ENCODE data around the gene MEGF9. TPM values are rescaled to one million over a fixed set of nuclear protein-coding genes. Genes with fewer than 3 reads are reported as not detected.

MEGF9 gene
- total and polyA plus RNA-seq, 2 of the 13 experiments (the other 11 are each of a cell fraction or from before 2014, with no cell fraction given) = 3.1 to 3.3 TPM

DNA sequence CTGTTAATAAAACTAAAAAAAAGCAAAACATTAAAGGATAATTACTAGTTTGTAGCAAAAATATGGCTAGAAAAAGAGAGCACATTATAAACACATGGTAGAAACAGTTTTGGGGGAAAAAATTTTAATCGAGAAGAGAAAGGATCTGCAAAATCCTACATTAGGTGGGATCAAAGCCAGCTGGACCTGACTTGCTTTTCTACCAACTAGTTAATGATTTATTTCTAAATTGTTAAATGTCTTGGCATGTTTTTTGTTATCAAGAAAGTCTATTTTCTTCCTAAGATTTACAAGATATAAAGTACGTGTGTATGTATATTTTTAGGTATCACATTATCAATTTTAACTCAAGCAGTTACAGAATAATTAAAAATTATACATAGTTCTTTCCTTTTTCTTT, 87.2 kb downstream of the MEGF9 start:
- ChIA-PET CTCF (ENCODE audit: low intra/inter-chr PET ratio, low total read pairs) (no interaction called here), POLR2A (interaction anchor here (1.5 kb wide), 1 partner anchor 84 kb away, joined by 3 read pairs; no protein-coding TSS in a partner anchor)
- DNase-seq (ENCODE audit: low spot score) (no peak), ATAC-seq (no peak), FAIRE-seq (no peak)
- no peaks in the 10 kb centered on the region for H4K20me1 ChIP-seq (ENCODE audit: insufficient read depth, low read length)
- no peak overlapping the region for H3K4me2 ChIP-seq (ENCODE audit: low read depth, low read length)
- H3K4me3 ChIP-seq (replicated peaks in 1 of 3; ENCODE audit: insufficient read depth in 1 of 3, low read depth in 2 of 3, low read length in 3 of 3) = no peak overlapping the region
- H3K9me3 ChIP-seq (ENCODE audit: low read length) = no peaks in the 10 kb centered on the region
- in situ Hi-C loops (cut with HindIII; ENCODE audit: extremely low pct_ligation_motif_present, low pct_unique_long_range_greater_than_20kb) = no loop called here
- no peaks in the 10 kb centered on the region for H3K79me2 ChIP-seq (ENCODE audit: insufficient read depth, low read length)
- TF ChIP-seq RXRA (CRISPR knock-in tag; IDR thresholded peaks at IDR 0.05) (no peak), ZNF335 (CRISPR knock-in tag; IDR thresholded peaks at IDR 0.05) (no peak), RAD51 (IDR thresholded peaks at IDR 0.05; ENCODE audit: borderline replicate concordance) (no peak), GATA4 (IDR thresholded peaks at IDR 0.05; ENCODE audit: borderline replicate concordance, low read depth) (no peak), ZNF713 (CRISPR knock-in tag; IDR thresholded peaks at IDR 0.05) (no peak), SPEN (CRISPR knock-in tag; IDR thresholded peaks at IDR 0.05; ENCODE audit: low read depth) (no peak), RXRB (CRISPR knock-in tag; IDR thresholded peaks at IDR 0.05; ENCODE audit: borderline replicate concordance) (no peak), TBX2 (CRISPR knock-in tag; IDR thresholded peaks at IDR 0.05; ENCODE audit: borderline replicate concordance) (no peak), ZNF629 (CRISPR knock-in tag; conservative IDR thresholded peaks at IDR 0.05) (no peak), GABPA (IDR thresholded peaks at IDR 0.05; ENCODE audit: low read depth, low read length) (no peak), GABPA (CRISPR knock-in tag; IDR thresholded peaks at IDR 0.05; ENCODE audit: low read depth) (no peak)
- no peak overlapping the region for H2AFZ ChIP-seq (ENCODE audit: low read length)
- no peaks in the 10 kb centered on the region for H3K36me3 ChIP-seq (replicated peaks in 1 of 2; ENCODE audit: control insufficient read depth in 1 of 2, insufficient read depth in 2 of 2, low read length in 2 of 2)
- intact Hi-C loops (cut with micrococcal nuclease; ENCODE audit: unreplicated experiment) = no loop called here
- no peak overlapping the region for H3K27ac ChIP-seq (ENCODE audit: extremely low read length, insufficient read depth, low read length)
- H3K27me3 ChIP-seq (ENCODE audit: control insufficient read depth in 1 of 2, insufficient read depth in 2 of 2, low read length in 2 of 2) = no peaks in the 10 kb centered on the region
- WGBS (ENCODE audit: low lambda C conversion rate) = 66% methylated on average over 2 of the region's 2 CpGs
- H3K4me1 ChIP-seq (ENCODE audit: insufficient read depth, low read length) = peaks cover 27% of the 10 kb centered on the region
- no TSS peak for BruUV-seq (replicated peaks)
- H3K9ac ChIP-seq (ENCODE audit: insufficient read depth, low read depth, low read length) = no peak overlapping the region

DNA sequence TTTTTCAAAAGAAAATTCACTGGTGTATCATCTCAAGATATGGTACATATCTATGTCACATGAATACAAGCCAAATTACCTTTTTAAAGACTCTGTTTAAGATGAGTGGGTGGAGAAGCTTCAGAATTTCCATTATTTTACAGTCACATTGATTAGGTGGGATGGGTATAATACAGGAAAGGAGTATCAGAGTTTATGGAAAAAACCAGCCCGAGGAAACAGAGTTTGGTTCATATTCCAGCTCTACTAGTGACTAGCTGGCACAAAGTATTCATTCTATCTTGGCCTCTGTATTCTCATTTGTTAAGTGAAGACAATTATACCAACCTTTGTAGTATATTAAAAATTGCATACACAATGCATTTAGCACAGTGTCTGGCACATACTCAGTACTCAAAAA, 87.8 kb downstream of the MEGF9 start:
- ChIA-PET POLR2A (interaction anchor here (1.5 kb wide), 1 partner anchor 84 kb away, joined by 3 read pairs; no protein-coding TSS in a partner anchor), CTCF (ENCODE audit: low intra/inter-chr PET ratio, low total read pairs) (interaction anchor here (0.8 kb wide), 1 partner anchor 100 kb away, joined by 4 read pairs; no protein-coding TSS in a partner anchor)
- H3K27me3 ChIP-seq (ENCODE audit: control insufficient read depth in 1 of 2, insufficient read depth in 2 of 2, low read length in 2 of 2) = no peaks in the 10 kb centered on the region
- no peak overlapping the region for H3K27ac ChIP-seq (ENCODE audit: extremely low read length, insufficient read depth, low read length)
- intact Hi-C loops (cut with micrococcal nuclease; ENCODE audit: unreplicated experiment) (no loop called here), in situ Hi-C loops (cut with HindIII; ENCODE audit: extremely low pct_ligation_motif_present, low pct_unique_long_range_greater_than_20kb) (no loop called here)
- no peak overlapping the region for H2AFZ ChIP-seq (ENCODE audit: low read length)
- H3K79me2 ChIP-seq (ENCODE audit: insufficient read depth, low read length) = no peaks in the 10 kb centered on the region
- no peaks in the 10 kb centered on the region for H3K36me3 ChIP-seq (replicated peaks in 1 of 2; ENCODE audit: control insufficient read depth in 1 of 2, insufficient read depth in 2 of 2, low read length in 2 of 2)
- H4K20me1 ChIP-seq (ENCODE audit: insufficient read depth, low read length) = no peaks in the 10 kb centered on the region
- no peak overlapping the region for H3K9ac ChIP-seq (ENCODE audit: insufficient read depth, low read depth, low read length)
- H3K4me3 ChIP-seq (replicated peaks in 1 of 3; ENCODE audit: insufficient read depth in 1 of 3, low read depth in 2 of 3, low read length in 3 of 3) = no peak overlapping the region
- DNase-seq (ENCODE audit: low spot score) = no peak
- no peak overlapping the region for H3K4me2 ChIP-seq (ENCODE audit: low read depth, low read length)
- peaks cover 27% of the 10 kb centered on the region for H3K4me1 ChIP-seq (ENCODE audit: insufficient read depth, low read length)
- no peaks in the 10 kb centered on the region for H3K9me3 ChIP-seq (ENCODE audit: low read length)
- no TSS peak for BruUV-seq (replicated peaks)
- no peak for FAIRE-seq
- 96% methylated on average over 1 of the region's 1 CpG for WGBS (ENCODE audit: low lambda C conversion rate)
- no peak for ATAC-seq
- TF ChIP-seq ZNF660 (CRISPR knock-in tag; IDR thresholded peaks at IDR 0.05; ENCODE audit: borderline replicate concordance, low read depth) (no peak), NBN (conservative IDR thresholded peaks at IDR 0.05) (no peak), EZH2 (conservative IDR thresholded peaks at IDR 0.05; ENCODE audit: low read depth, low read length) (no peak), ZNF510 (CRISPR knock-in tag; IDR thresholded peaks at IDR 0.05; ENCODE audit: low read depth) (no peak), HHEX (CRISPR knock-in tag; IDR thresholded peaks at IDR 0.05) (no peak), MAF1 (CRISPR knock-in tag; IDR thresholded peaks at IDR 0.05; ENCODE audit: borderline replicate concordance) (no peak), ZNF337 (CRISPR knock-in tag; IDR thresholded peaks at IDR 0.05; ENCODE audit: borderline replicate concordance, low read depth) (no peak), CCDC6 (CRISPR knock-in tag; IDR thresholded peaks at IDR 0.05) (no peak)
- TF ChIP-seq, protein P1, sequence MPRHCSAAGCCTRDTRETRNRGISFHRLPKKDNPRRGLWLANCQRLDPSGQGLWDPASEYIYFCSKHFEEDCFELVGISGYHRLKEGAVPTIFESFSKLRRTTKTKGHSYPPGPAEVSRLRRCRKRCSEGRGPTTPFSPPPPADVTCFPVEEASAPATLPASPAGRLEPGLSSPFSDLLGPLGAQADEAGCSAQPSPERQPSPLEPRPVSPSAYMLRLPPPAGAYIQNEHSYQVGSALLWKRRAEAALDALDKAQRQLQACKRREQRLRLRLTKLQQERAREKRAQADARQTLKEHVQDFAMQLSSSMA (CRISPR knock-in tag; IDR thresholded peaks at IDR 0.05) = no peak
- TF ChIP-seq, protein P2, sequence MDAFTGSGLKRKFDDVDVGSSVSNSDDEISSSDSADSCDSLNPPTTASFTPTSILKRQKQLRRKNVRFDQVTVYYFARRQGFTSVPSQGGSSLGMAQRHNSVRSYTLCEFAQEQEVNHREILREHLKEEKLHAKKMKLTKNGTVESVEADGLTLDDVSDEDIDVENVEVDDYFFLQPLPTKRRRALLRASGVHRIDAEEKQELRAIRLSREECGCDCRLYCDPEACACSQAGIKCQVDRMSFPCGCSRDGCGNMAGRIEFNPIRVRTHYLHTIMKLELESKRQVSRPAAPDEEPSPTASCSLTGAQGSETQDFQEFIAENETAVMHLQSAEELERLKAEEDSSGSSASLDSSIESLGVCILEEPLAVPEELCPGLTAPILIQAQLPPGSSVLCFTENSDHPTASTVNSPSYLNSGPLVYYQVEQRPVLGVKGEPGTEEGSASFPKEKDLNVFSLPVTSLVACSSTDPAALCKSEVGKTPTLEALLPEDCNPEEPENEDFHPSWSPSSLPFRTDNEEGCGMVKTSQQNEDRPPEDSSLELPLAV (CRISPR knock-in tag; conservative IDR thresholded peaks at IDR 0.05; ENCODE audit: low read depth) = no peak
